NCI-H1105 (cell line): ENCODE measurements around the gene PRR5L.

Experiments
- DNase-seq: peaks from one replicate; lab custom pipeline; 2025; lab: John Stamatoyannopoulos, UW

Gene PRR5L

DNA sequence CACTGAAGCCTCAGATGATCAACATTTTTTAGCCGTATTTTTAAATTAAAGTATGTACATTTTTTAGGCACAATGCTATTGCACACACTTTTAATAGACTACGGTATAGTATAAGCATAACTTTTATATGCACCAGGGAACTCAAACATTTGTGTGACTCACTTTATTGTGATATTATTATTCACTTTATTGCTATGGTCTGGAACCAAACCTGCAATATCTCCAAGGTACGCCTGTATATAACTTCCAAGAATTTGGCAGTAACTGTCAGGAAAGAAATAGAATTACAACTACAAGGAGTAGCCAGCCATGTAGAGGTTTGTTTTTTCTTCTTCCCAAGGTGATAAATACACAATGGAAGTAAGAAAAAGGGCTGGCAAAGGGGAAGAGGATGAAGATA is 62.3 kb downstream of the PRR5L start:
- no peak for DNase-seq

DNA sequence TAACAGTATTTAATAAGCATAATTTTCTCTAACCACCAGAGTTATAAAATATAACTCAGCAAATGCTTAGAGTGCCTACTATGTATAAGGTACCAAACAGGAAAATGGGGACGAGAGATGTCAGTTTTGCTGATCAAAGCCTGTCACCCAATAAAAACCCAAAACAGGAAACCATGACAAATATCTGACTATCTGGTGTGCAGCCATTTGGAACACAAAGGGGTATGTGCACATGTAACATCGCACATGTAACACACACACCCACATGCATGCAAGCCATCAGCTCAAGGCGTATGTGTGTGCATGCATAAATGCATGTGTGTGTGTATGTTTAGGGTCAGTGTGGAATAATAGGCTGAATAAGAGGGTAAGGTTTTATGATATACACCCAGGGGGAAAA is 64.2 kb downstream of the PRR5L start:
- no peak for DNase-seq

- no peak for DNase-seq
These were observed 64.8 kb downstream of the PRR5L start for GRCh38 chr11:36360826-36361415.

DNA sequence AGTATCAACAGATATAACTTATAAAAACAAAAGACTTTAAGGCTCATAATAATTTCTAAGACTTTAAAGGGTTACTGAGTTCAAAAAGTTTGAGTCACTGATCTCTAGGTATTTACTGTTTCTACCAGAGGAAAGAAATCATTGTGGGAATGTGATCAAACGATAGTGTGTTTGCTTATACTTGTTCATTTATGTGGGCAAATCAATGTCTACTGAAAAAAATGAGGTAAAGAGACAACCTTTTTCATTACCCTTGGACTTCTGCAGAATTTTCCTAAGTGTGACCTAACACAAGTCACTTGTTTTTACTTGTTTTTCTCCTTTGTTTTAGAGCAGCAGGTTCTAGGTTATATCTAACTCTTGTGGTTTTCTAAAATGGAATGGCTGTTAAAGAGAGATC is 65.4 kb downstream of the PRR5L start:
- DNase-seq, result no peak

- DNase-seq, result no peak
These were observed 65.9 kb downstream of the PRR5L start for GRCh38 chr11:36361901-36362391.

DNA sequence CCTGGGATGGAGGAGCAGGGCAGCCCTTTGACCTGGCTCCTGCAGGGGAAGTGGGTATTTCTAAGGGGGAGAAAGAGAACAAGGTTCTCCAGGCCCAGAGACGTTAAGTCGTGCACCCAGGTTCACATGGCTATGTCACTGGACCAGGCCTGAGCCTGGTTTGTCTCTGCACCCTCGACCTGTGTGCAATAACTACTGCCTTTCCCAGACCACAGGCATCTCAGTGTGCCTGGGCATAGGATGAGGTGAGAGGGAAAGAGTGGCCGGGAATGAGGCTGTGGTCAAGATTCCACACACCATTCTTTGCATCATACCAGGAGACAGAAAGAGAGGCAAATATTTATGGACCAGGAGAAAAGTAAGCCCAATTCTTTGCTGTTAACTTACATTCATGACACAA is 66.8 kb downstream of the PRR5L start:
- DNase-seq, result no peak

GRCh38 chr11:36363361-36364268 is 67.5 kb downstream of the PRR5L start:
- no peak for DNase-seq

DNA sequence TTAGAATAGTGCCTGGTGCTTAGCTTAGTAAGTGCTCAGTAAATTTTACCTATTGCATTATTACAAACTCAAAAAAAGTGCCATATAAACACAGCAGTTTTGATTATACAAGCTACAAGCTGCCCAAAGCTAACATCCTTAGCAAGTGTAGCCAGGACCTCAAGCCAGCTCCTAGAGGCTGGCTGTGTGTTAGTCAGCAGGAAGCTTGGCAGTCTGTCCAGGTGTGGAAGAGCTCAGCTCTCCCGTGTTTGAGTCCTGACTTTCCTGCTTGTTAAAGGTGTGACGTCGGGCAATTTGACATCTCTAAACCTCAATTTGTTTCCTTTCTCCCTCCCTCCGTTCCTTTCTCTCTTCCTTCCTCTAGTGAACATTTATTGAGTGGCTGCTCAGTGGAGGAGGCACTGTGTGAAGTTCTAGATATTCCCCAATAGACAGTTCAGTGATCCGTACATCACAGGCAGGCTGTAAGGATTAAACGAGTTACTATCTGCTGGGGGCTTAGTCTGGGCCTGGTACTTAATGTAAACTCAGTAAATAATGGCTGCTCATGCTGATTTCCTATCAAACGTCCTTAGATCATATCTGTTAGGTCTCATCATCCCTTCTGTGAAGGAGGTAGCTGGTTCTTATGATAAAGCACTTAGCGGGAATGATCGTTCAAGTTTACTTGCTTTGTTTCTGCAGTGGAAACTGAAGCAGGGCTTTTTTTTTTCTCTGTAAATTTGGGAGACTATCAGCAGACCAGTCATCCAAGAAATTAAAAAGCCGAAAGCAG is 68.7 kb downstream of the PRR5L start:
- no peak for DNase-seq

GRCh38 chr11:36365907-36366306 is 69.8 kb downstream of the PRR5L start:
- no peak for DNase-seq

DNA sequence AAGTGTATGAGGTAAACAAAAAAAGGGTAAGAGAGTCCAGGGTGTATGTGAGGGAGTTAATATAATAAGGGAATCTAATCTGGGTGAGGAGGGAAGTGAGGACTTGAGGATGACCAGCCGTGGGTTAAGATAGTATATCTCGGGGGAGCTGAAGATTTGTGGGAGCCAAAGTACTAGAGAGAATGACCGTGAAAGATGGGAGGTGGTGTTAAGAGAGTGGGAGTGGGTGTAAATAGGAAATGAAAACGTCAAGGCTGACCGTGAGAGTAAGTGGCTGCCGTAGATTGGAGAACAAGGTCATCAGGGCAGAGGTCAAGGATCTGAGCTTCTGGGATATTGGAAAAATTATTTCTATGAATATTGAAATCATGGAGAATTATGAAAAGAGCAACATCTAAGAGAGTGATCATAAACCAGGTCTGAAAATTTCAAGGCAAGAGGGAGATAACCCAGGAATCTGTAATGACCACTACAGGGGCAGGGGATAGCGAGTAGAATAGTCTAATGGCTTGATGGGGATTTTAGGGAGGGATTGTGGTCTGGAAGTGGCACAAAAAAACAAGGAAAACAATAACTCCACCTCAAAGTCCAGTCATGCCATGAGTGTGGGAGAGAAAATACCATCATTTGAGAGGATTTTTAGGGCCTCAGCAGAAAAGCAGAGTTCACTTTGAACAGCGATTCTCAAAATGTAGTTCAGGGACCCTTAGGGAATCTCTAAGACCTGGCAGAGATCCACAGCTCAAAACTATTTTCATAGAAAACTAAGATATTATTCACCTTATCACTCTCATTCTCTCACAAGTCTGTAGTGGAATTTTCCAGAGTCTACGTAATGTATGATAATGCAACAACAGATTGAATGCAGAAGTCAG is 72.0 kb downstream of the PRR5L start:
- no peak for DNase-seq

DNA sequence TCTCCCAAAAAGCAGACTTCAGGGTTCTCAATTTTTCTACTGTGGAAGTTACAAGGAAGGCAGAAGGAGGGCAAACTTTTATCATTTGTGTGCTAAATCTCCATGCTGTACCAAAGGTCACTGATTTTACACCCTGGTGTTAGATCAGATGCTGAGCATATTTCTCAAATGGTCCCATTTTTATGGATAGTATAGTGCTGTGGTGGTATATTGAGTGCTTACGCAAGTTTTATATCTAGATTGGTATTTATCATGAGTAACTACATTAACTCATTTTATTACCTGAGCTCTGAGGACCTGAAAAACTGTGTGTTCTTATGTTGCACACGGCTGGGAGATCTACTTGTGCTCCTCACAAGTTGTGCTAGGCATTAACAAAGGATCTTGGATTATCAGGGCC is 75.1 kb downstream of the PRR5L start:
- DNase-seq, result no peak

GRCh38 chr11:36371590-36371989 is 75.5 kb downstream of the PRR5L start:
- no peak for DNase-seq

DNA sequence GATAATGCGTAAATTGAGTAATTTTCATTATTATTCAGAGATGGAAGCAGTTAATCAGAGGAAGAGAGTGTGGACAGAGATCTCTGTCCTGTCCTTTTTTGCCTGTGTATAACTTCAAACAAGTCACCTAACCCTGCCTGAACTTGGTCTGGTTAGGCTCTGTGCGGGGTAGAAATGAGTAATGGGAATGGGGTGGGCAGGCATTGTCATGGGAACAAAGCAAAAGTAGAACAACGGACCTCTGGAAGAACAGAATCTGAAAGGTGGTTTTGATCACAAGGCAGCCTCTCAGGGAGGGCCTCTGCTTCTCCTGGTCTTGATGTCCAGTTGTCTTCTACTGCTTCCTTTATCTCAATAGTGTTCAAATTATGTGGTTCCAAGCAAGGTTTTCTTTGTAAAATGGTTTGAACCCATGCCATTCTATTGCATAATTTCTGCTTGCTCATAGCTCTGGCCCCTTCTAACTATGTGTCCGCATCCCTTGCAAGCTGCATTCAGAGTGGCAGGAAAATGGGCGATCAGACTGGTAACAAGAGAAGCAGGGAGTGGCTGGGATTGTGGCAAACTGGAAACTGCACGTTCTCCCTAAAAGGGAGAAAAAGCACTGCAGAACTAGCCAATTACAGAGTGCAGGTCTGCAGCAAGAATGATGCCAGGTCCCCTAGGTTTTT is 76.1 kb downstream of the PRR5L start:
- DNase-seq, result no peak

GRCh38 chr11:36373016-36374010 is 77.2 kb downstream of the PRR5L start:
- no peak for DNase-seq

GRCh38 chr11:36374726-36375125 is 78.6 kb downstream of the PRR5L start:
- no peak for DNase-seq

GRCh38 chr11:36375353-36376008 is 79.4 kb downstream of the PRR5L start:
- no peak for DNase-seq

GRCh38 chr11:36376009-36376887 is 80.2 kb downstream of the PRR5L start:
- no peak for DNase-seq
